HL-60 (cell line): ENCODE results near the gene TP53BP1.

Experiments used
- POLR2AphosphoS5 ChIP-seq: IDR thresholded peaks from 2 replicates; pipeline ENCODE4 v1.6.1; 2012; ENCODE audit warnings: low read depth
- TF ChIP-seq, protein P1 (sequence below): IDR thresholded peaks from one replicate; pipeline ENCODE4 v1.5.1; 2011; ENCODE audit warnings: low read length, control low read depth, inconsistent platforms; ENCODE audit not compliant: insufficient read depth

GRCh38 chr15:43403616-43404015 lies 89.3 kb downstream of the TP53BP1 start:
- no peak for TF ChIP-seq POLR2AphosphoS5
- TF ChIP-seq, protein P1, sequence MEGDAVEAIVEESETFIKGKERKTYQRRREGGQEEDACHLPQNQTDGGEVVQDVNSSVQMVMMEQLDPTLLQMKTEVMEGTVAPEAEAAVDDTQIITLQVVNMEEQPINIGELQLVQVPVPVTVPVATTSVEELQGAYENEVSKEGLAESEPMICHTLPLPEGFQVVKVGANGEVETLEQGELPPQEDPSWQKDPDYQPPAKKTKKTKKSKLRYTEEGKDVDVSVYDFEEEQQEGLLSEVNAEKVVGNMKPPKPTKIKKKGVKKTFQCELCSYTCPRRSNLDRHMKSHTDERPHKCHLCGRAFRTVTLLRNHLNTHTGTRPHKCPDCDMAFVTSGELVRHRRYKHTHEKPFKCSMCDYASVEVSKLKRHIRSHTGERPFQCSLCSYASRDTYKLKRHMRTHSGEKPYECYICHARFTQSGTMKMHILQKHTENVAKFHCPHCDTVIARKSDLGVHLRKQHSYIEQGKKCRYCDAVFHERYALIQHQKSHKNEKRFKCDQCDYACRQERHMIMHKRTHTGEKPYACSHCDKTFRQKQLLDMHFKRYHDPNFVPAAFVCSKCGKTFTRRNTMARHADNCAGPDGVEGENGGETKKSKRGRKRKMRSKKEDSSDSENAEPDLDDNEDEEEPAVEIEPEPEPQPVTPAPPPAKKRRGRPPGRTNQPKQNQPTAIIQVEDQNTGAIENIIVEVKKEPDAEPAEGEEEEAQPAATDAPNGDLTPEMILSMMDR: no peak
